ENCODE data around the gene PRPF6.

PRPF6 gene

DNA sequence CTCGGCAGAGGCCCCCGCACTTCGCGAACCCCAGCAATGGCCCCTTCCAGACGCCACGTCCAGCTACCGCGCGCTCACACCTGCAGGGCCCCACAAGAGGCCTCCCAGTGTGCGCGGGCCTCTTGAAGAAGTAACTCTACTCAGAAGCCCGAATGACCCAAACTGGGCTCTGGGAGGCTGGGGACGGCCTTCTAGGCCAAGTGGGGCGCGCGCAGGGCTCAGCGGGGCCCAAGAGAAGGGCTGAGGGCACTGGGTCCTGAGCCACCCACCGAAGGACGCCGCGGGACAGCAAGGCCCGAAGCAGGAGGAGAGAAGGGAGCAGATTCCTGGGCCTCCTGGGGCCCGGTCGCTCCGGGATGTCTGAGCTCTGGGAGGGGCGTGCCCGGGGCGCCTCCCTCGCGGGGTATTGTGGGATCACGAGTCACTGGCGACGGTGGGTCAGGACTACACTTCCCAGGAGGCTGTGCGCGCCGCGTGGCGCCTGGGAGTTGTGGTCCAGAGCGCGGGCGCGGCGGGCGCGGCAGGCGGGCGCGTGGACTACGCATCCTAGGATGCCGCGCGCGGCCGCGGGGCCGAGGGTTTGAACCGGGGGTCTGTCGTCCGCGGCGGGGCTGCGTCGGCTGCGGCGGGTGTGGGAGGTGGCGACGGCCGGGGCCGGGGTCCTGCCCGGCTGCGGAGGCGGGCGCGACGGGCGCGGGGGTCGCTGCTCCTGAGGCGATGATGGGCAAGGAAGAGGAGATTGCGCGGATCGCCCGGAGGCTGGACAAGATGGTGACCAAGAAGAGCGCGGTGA lies 81.9 kb downstream of the PRPF6 start, which contains the start of gene TCEA2:
Gene TCEA2 (plus strand): TSS at position 603 of the 793 bp plus-strand sequence. CDS start 115 bp downstream, at position 718.
- Histone ChIP-seq H3K4me2 (ENCODE audit: low read length) (peak within 1 kb of the TSS; percentile 76), H3K9me3 (ENCODE audit: control insufficient read depth, insufficient read depth, low read length) (no peaks in the 10 kb centered on the region), H3K4me1 (ENCODE audit: control insufficient read depth, low read length) (peaks cover 56% of the 10 kb centered on the region), H3K79me2 (ENCODE audit: control insufficient read depth, low read length) (peaks cover 13% of the 10 kb centered on the region), H3K27ac (ENCODE audit: low read depth, low read length) (no peak within 1 kb of the TSS), H4K20me1 (ENCODE audit: control insufficient read depth, insufficient read depth, low read depth, low read length) (no peaks in the 10 kb centered on the region), H3K9me2 (replicated peaks; ENCODE audit: control insufficient read depth, low read length) (no peaks in the 10 kb centered on the region), H3F3A (ENCODE audit: control insufficient read depth, insufficient read depth) (peaks cover 2% of the 10 kb centered on the region; the same call in 1 of the 2 replicates), H3K4me3 (ENCODE audit: low read length) (peak within 1 kb of the TSS; percentile 86), H3K27me3 (ENCODE audit: control insufficient read depth, low read length) (no peaks in the 10 kb centered on the region; the same call in 1 of the 2 replicates), H3K36me3 (ENCODE audit: control insufficient read depth, low read length) (no peaks in the 10 kb centered on the region)
- no peak for TF ChIP-seq CTCF (IDR thresholded peaks at IDR 0.05; ENCODE audit: low read depth, low read length, poor library complexity, severe bottlenecking)
- no peak for TF ChIP-seq EZH2phosphoT487 (IDR thresholded peaks at IDR 0.05; ENCODE audit: borderline replicate concordance, low read length)

DNA sequence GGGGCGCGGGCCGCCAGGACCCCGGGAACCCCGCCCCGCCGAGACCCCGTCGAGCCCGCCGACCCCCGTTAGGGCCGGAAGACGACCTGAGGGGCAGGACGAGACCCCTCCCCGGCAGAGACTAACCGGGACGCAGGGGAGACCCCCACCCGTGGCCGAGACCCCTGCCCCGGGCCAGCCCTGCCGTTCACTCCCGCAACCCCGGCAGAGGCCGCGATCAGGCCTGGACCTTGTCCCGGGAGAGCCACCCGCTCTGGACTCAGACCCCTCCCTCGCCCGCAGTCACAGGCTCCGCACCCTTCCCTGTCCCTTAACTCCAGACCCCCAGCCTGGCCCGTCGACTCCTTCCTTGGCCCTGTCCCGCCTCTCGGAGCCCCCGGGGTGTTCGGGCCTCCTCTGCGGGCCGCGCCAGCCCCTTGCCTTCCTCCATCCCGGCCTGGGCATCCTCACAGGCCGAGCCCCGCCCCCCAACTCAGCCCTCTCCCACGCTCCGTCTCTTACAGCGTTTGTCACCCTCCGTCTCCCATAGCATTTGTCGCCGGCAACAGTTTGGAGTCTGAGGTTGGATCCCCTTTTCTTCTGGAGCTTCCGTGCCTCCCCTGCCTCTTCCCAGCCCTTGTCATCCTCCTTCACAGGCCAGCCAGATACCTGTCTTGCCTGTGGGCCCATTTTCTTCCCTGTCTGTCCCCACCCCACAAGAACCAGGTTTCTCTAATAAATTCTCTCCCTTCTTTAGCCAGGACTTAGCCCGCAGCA lies 82.6 kb downstream of the PRPF6 start:
- peak overlapping the region; percentile 76 for H3K4me2 ChIP-seq (ENCODE audit: low read length)
- H3K9me3 ChIP-seq (ENCODE audit: control insufficient read depth, insufficient read depth, low read length): no peaks in the 10 kb centered on the region
- peaks cover 2% of the 10 kb centered on the region; the same call in 1 of the 2 replicates for H3F3A ChIP-seq (ENCODE audit: control insufficient read depth, insufficient read depth)
- H3K36me3 ChIP-seq (ENCODE audit: control insufficient read depth, low read length): no peaks in the 10 kb centered on the region
- H4K20me1 ChIP-seq (ENCODE audit: control insufficient read depth, insufficient read depth, low read depth, low read length): no peaks in the 10 kb centered on the region
- TF ChIP-seq EZH2phosphoT487 (IDR thresholded peaks at IDR 0.05; ENCODE audit: borderline replicate concordance, low read length) (no peak), CTCF (IDR thresholded peaks at IDR 0.05; ENCODE audit: low read depth, low read length, poor library complexity, severe bottlenecking) (no peak)
- no peak overlapping the region for H3K27ac ChIP-seq (ENCODE audit: low read depth, low read length)
- peaks cover 13% of the 10 kb centered on the region for H3K79me2 ChIP-seq (ENCODE audit: control insufficient read depth, low read length)
- H3K4me1 ChIP-seq (ENCODE audit: control insufficient read depth, low read length): peaks cover 48% of the 10 kb centered on the region
- no peaks in the 10 kb centered on the region; the same call in 1 of the 2 replicates for H3K27me3 ChIP-seq (ENCODE audit: control insufficient read depth, low read length)
- no peaks in the 10 kb centered on the region for H3K9me2 ChIP-seq (replicated peaks; ENCODE audit: control insufficient read depth, low read length)
- peak overlapping the region; percentile 86 for H3K4me3 ChIP-seq (ENCODE audit: low read length)

GRCh38 chr20:64064145-64064698 lies 83.3 kb downstream of the PRPF6 start:
- Histone ChIP-seq H3K9me3 (ENCODE audit: control insufficient read depth, insufficient read depth, low read length) (no peaks in the 10 kb centered on the region), H3K79me2 (ENCODE audit: control insufficient read depth, low read length) (peaks cover 13% of the 10 kb centered on the region), H4K20me1 (ENCODE audit: control insufficient read depth, insufficient read depth, low read depth, low read length) (no peaks in the 10 kb centered on the region), H3K9me2 (replicated peaks; ENCODE audit: control insufficient read depth, low read length) (no peaks in the 10 kb centered on the region), H3K27me3 (ENCODE audit: control insufficient read depth, low read length) (no peaks in the 10 kb centered on the region; the same call in 1 of the 2 replicates), H3K4me1 (ENCODE audit: control insufficient read depth, low read length) (peaks cover 45% of the 10 kb centered on the region), H3K4me2 (ENCODE audit: low read length) (peak overlapping the region; percentile 76), H3K4me3 (ENCODE audit: low read length) (peak overlapping the region; percentile 86), H3F3A (ENCODE audit: control insufficient read depth, insufficient read depth) (peaks cover 2% of the 10 kb centered on the region; the same call in 1 of the 2 replicates), H3K27ac (ENCODE audit: low read depth, low read length) (no peak overlapping the region), H3K36me3 (ENCODE audit: control insufficient read depth, low read length) (no peaks in the 10 kb centered on the region)
- TF ChIP-seq EZH2phosphoT487 (IDR thresholded peaks at IDR 0.05; ENCODE audit: borderline replicate concordance, low read length): no peak
- TF ChIP-seq CTCF (IDR thresholded peaks at IDR 0.05; ENCODE audit: low read depth, low read length, poor library complexity, severe bottlenecking): no peak
